Stomach (tissue), 9 donors: ENCODE results near the gene CHKB. TPM values are rescaled to one million over a fixed set of nuclear protein-coding genes. Genes with fewer than 3 reads are reported as not detected.

Experiments
- DNase-seq, 2 donors: peaks; one replicate each; pipeline versions ENCODE4 v3.0.0 to v3.0.0-alpha.2; 2013 to 2019
- H3K27ac ChIP-seq, 5 donors: fragments of 200-600 bp in 4 of 5; sonication (generic) in 4 of 5; one replicate each; pipeline ENCODE4 v1.5.1; 2013 to 2019; ENCODE audit warnings: mild to moderate bottlenecking in 1 of 5, moderate library complexity in 1 of 5
- H3K27me3 ChIP-seq, 3 donors: fragments of 200-600 bp; sonication (generic); one replicate each; pipeline ENCODE4 v1.5.1; 2017 to 2019; ENCODE audit warnings: mixed run types in 1 of 3
- H3K36me3 ChIP-seq, 4 donors: fragments of 200-600 bp; sonication (generic); 1 replicate in 3 of 4; 2 replicates in 1 of 4; pipeline ENCODE4 v1.5.1; 2016 to 2019
- H3K4me1 ChIP-seq, 4 donors: fragments of 200-600 bp; sonication (generic); one replicate each; pipeline ENCODE4 v1.5.1; 2016 to 2019
- H3K4me3 ChIP-seq, 4 donors: fragments of 200-600 bp; sonication (generic) in 3 of 4; one replicate each; pipeline ENCODE4 v1.5.1; 2016 to 2019; ENCODE audit warnings: mild to moderate bottlenecking in 1 of 4
- H3K9me3 ChIP-seq, 4 donors: fragments of 200-600 bp; sonication (generic); one replicate each; pipeline ENCODE4 v1.5.1; 2016 to 2019
- EP300 ChIP-seq: sonication (generic); formaldehyde crosslinking; IDR thresholded peaks from one replicate; pipeline ENCODE4 v1.6.1; 2017; ENCODE audit warnings: antibody characterized with exemption
- POLR2A ChIP-seq, 4 donors: fragments of 450-650 bp; IDR thresholded peaks; one replicate each; pipeline ENCODE4 v1.6.1; 2016; ENCODE audit warnings: antibody characterized with exemption in 4 of 4, control low read depth in 2 of 4, mild to moderate bottlenecking in 1 of 4, moderate library complexity in 1 of 4
- POLR2AphosphoS5 ChIP-seq, 3 donors: sonication (generic); formaldehyde crosslinking; IDR thresholded peaks; one replicate each; pipeline ENCODE4 v1.6.1; 2016; ENCODE audit warnings: antibody characterized with exemption in 3 of 3
- WGBS, 5 donors: extraction: QIAGEN DNeasy Blood & Tissue Kit in 3 of 5; methylation state at CpG; one replicate each; pipeline versions ENCODE4 v1.1.5 to v1.1.7; 2013 to 2018; 5-methylcytosine and 5-hydroxymethylcytosine counted together
- intact Hi-C: fragments of 100-400 bp; cut with DNase I; formaldehyde crosslinking; loops from one replicate; pipeline ENCODE4 v1.15.1; 2023; ENCODE audit warnings: low total_unique reads
- polyA plus RNA-seq, 3 donors: library from polyadenylated mRNA; stranded (reverse); fragments of 200-250 nt; gene quantifications; one replicate each; pipeline ENCODE4 v1.2.3, GENCODE V29; 2013
- total RNA-seq, 5 donors: library from RNA; depleted of rRNA; stranded (reverse); fragments of >200 nt; gene quantifications; one replicate each; pipeline versions ENCODE4 v1.1.0 to v1.2.3, GENCODE V29; 2014 to 2016
- TF ChIP-seq, protein P1 (sequence below), 7 experiments: fragments of 450-650 bp in 4 of 7; fragments of 200-600 bp in 3 of 7; sonication (generic) in 3 of 7; IDR thresholded peaks; one replicate each; pipeline ENCODE4 v1.5.1; 2016 to 2019; ENCODE audit warnings: antibody characterized with exemption in 7 of 7, control low read depth in 2 of 7, mild to moderate bottlenecking in 1 of 7
- donor health status: healthy with polysubstance abuse.
- donor health status: Bipolar disorder and iron deficiency.
- donor health status: healthy.

Gene CHKB
- total and polyA plus RNA-seq, 8 donors, result 31.9 to 283 (median 118) TPM

DNA sequence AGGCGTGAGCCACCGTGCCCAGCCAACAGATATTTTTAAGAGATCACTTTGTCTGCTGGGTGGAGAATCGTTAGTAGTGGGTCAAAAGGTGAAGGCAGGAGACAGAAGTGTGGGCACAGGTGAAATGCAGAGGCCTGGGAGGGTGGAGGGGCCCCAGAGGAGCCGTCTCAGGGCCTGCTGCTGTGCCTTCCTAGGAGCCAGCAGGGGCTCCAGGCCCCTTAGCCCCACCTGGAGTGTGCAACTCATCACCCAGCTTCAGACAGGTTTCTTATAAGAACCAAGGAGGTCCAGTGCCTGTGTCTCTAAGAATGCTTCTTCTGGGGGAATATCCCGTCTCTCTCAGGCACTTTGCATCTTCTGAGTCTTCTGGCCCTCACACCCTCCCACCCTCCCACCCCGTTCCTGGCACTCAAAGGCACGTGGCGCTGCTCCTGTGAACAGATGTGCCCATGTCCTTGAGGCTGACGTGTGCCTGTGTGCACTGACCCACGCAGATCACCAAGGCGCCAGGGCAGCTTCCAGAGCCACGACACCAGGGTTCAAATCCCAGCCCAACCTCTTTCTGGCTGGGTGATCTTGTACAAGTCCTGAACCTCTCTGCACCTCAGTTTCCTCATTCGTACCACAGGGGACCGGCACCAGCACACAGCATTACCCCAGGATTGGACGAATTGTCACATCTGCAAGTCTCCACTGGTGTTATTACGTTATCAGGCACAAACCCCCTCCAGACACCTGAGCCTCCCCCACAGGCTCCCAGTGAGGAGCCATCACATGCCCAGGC, 41.9 kb upstream of the CHKB start:
- DNase-seq, result no peak
- H3K4me1 ChIP-seq, result peaks cover 47 to 63% (median 62%) of the 10 kb centered on the region in 4 donors
- peaks cover 8 to 22% (median 18%) of the 10 kb centered on the region in 4 donors for H3K36me3 ChIP-seq
- no peaks in the 10 kb centered on the region for H3K9me3 ChIP-seq
- no peak for TF ChIP-seq EP300
- TF ChIP-seq, protein P1, sequence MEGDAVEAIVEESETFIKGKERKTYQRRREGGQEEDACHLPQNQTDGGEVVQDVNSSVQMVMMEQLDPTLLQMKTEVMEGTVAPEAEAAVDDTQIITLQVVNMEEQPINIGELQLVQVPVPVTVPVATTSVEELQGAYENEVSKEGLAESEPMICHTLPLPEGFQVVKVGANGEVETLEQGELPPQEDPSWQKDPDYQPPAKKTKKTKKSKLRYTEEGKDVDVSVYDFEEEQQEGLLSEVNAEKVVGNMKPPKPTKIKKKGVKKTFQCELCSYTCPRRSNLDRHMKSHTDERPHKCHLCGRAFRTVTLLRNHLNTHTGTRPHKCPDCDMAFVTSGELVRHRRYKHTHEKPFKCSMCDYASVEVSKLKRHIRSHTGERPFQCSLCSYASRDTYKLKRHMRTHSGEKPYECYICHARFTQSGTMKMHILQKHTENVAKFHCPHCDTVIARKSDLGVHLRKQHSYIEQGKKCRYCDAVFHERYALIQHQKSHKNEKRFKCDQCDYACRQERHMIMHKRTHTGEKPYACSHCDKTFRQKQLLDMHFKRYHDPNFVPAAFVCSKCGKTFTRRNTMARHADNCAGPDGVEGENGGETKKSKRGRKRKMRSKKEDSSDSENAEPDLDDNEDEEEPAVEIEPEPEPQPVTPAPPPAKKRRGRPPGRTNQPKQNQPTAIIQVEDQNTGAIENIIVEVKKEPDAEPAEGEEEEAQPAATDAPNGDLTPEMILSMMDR (IDR thresholded peaks at IDR 0.05), result no peak
- no peak for TF ChIP-seq POLR2A (IDR thresholded peaks at IDR 0.05)
- TF ChIP-seq POLR2AphosphoS5 (IDR thresholded peaks at IDR 0.05), result no peak
- WGBS, 5 donors, result 77 to 83% (median 79%) methylated on average over 16 of the region's 16 CpGs
- H3K27ac ChIP-seq, result no peak overlapping the region
- intact Hi-C loops, result no loop called here
- peaks cover 0 to 16% (median 0%) of the 10 kb centered on the region in 3 donors for H3K27me3 ChIP-seq
- H3K4me3 ChIP-seq, result no peak overlapping the region

DNA sequence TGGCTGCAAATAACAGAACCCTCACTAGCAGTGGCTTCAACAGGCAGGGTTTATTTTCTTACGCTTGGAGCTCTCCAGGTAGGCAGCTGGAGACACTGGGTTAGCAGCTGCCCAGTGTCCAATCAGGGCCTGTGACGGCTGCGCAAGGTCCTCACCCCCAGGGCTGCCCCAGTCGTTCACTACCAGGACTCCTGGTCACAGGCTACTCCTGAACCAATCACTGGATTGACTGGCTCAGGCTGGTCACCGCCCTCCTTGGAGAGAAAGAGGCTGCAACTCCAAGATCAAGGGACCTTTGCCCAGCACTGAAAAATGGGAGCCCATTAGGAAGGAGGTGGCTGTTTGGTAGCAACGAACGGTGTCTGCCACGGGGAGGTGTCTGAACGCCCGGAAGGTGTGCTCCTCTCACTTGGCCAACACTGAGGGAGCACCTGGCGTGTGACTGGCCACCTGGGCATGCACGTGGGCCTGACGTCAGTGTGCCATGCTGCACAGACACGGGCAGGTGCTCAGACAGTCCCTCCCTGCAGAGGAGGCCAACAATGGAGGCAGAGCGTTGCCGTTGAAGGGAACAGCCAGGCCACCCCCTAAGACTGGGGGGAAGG, 40.2 kb upstream of the CHKB start:
- peaks cover 41 to 54% (median 53%) of the 10 kb centered on the region in 4 donors for H3K4me1 ChIP-seq
- intact Hi-C loops, result no loop called here
- TF ChIP-seq, protein P1 (IDR thresholded peaks at IDR 0.05), result peak in 1 of 7 experiments; percentile 24
- TF ChIP-seq POLR2A (IDR thresholded peaks at IDR 0.05), result no peak
- TF ChIP-seq EP300, result no peak
- peak; percentile 28 to 81 (median 74) for TF ChIP-seq POLR2AphosphoS5 (IDR thresholded peaks at IDR 0.05)
- peaks cover 8 to 22% (median 18%) of the 10 kb centered on the region in 4 donors for H3K36me3 ChIP-seq
- peaks cover 0 to 23% (median 0%) of the 10 kb centered on the region in 3 donors for H3K27me3 ChIP-seq
- peak overlapping the region in 1 of 4 donors; percentile 42 for H3K4me3 ChIP-seq
- peak; percentile 73 to 92 for DNase-seq
- WGBS, 5 donors, result 29 to 56% (median 47%) methylated on average over 15 to 16 of the region's 16 CpGs
- peak overlapping the region; percentile 75 to 94 (median 85) for H3K27ac ChIP-seq
- no peaks in the 10 kb centered on the region for H3K9me3 ChIP-seq

DNA sequence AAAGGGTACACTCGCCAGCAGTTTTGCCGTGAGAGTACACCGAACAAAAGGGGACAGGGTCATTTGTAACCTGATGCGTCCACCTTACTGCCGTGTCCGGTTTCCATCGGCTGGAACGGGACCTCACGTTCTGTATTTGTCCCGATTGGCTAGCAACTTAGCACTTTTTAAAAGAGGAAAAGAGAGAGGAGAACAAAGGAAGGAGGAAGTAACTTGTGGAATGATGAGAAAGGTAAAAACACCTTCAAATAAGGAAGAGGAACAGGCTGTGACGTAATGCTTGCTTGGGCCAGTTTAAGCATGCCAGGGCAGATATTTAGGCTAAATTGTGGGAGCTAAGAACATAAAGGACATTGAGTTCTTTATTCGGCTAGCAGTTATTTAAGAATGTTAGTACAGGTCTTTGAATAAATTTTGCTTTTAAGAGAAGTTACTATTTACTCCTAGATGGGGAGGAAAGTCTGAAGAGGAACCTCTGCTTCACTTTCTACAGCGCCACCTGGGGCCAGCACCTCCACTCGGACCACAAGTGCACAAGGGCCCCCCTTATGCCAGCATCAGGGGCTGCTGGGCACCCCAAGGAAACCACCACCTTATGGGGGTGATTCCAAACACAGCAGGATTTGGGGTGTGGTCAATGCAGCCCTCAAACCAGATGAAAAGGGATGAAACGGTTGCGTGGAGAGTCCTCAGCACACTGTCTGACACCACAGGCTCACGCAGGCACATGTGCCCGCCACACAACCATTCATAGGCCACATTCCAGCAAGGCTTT, 39.5 kb upstream of the CHKB start:
- peaks cover 8 to 22% (median 18%) of the 10 kb centered on the region in 4 donors for H3K36me3 ChIP-seq
- peaks cover 37 to 48% (median 47%) of the 10 kb centered on the region in 4 donors for H3K4me1 ChIP-seq
- H3K9me3 ChIP-seq, result no peaks in the 10 kb centered on the region
- H3K27ac ChIP-seq, result peak overlapping the region; percentile 75 to 94 (median 85)
- H3K27me3 ChIP-seq, result peaks cover 0 to 23% (median 0%) of the 10 kb centered on the region in 3 donors
- intact Hi-C loops, result no loop called here
- H3K4me3 ChIP-seq, result peak overlapping the region; percentile 14 to 42 (median 38)
- TF ChIP-seq POLR2A (IDR thresholded peaks at IDR 0.05), result no peak
- TF ChIP-seq EP300, result no peak
- TF ChIP-seq POLR2AphosphoS5 (IDR thresholded peaks at IDR 0.05), result no peak
- TF ChIP-seq, protein P1 (IDR thresholded peaks at IDR 0.05), result no peak
- WGBS, 5 donors, result 7 to 19% (median 11%) methylated on average over 15 to 18 of the region's 18 CpGs
- DNase-seq, result peak in 1 of 2 donors; percentile 63
